Measurements from ENCODE around the gene PSMC4. TPM values are rescaled to one million over a fixed set of nuclear protein-coding genes. Genes with fewer than 3 reads are reported as not detected.

PSMC4 gene
- total RNA-seq, 1 donor from 2014 or later, result 74.9 TPM

DNA sequence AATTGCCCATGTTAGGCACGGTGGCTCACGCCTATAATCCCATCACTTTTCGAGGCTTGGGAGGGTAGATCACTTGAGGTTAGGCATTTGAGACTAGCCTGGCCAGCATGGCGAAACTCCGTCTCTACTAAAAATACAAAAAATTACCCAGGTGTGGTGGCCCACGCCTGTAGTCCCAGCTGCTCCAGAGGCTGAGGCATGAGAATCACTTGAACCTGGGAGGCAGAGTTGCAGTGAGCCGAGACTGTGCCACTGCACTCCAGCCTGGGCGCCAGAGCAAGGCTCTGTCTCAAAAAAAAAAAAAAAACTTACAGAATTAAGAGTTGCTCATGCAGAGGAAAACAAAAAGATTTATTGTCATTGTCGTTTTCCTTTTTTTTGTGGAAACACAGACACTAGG, 3.4 kb upstream of the PSMC4 start:
- intact Hi-C loops (cut with DNase I), result loop anchor here (10.0 kb wide), 1 partner anchor 173 kb away; no protein-coding TSS in a partner anchor
- no peak for DNase-seq (ENCODE audit: extremely low spot score in 2 of 2)
- Histone ChIP-seq H3K27me3 (no peaks in the 10 kb centered on the region), H3K36me3 (peaks cover 0 to 5% of the 10 kb centered on the region in 2 donors), H3K27ac (no peak overlapping the region), H3K4me1 (peaks cover 24% of the 10 kb centered on the region), H3K4me3 (no peak overlapping the region), H3K9me3 (no peaks in the 10 kb centered on the region)
- TF ChIP-seq POLR2A (IDR thresholded peaks at IDR 0.05), result no peak
- TF ChIP-seq, protein P1, sequence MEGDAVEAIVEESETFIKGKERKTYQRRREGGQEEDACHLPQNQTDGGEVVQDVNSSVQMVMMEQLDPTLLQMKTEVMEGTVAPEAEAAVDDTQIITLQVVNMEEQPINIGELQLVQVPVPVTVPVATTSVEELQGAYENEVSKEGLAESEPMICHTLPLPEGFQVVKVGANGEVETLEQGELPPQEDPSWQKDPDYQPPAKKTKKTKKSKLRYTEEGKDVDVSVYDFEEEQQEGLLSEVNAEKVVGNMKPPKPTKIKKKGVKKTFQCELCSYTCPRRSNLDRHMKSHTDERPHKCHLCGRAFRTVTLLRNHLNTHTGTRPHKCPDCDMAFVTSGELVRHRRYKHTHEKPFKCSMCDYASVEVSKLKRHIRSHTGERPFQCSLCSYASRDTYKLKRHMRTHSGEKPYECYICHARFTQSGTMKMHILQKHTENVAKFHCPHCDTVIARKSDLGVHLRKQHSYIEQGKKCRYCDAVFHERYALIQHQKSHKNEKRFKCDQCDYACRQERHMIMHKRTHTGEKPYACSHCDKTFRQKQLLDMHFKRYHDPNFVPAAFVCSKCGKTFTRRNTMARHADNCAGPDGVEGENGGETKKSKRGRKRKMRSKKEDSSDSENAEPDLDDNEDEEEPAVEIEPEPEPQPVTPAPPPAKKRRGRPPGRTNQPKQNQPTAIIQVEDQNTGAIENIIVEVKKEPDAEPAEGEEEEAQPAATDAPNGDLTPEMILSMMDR (IDR thresholded peaks at IDR 0.05), result no peak

DNA sequence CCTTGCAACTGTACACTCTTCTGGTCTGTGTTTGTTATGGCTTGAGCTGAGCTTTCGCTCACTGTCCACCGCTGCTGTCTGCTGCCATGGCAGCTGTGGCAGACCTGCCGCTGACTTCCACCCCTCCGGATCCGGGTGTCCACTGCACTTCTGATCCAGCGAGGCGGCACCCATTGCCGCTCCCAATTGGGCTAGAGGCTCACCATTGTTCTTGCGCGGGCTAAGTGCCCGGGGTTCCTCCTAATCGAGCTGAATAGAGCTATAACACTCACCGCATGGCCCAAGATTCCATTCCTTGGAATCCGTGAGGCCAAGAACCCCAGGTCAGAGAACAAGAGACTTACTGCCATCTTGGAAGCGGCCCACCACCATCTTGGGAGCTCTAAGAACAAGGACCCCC, 2.2 kb upstream of the PSMC4 start:
- H3K27ac ChIP-seq, result no peak overlapping the region
- no peak overlapping the region for H3K4me3 ChIP-seq
- H3K9me3 ChIP-seq, result no peaks in the 10 kb centered on the region
- H3K4me1 ChIP-seq, result peaks cover 25% of the 10 kb centered on the region
- no peaks in the 10 kb centered on the region for H3K27me3 ChIP-seq
- no peak for DNase-seq (ENCODE audit: extremely low spot score in 2 of 2)
- intact Hi-C loops (cut with DNase I), result loop anchor here (10.0 kb wide), 1 partner anchor 174 kb away; no protein-coding TSS in a partner anchor
- no peak for TF ChIP-seq POLR2AphosphoS5 (IDR thresholded peaks at IDR 0.05; ENCODE audit: insufficient read depth in 1 of 2, low read depth in 1 of 2)
- no peak for TF ChIP-seq POLR2A (IDR thresholded peaks at IDR 0.05)
- TF ChIP-seq, protein P1 (IDR thresholded peaks at IDR 0.05), result no peak
- peaks cover 0 to 16% of the 10 kb centered on the region in 2 donors for H3K36me3 ChIP-seq

DNA sequence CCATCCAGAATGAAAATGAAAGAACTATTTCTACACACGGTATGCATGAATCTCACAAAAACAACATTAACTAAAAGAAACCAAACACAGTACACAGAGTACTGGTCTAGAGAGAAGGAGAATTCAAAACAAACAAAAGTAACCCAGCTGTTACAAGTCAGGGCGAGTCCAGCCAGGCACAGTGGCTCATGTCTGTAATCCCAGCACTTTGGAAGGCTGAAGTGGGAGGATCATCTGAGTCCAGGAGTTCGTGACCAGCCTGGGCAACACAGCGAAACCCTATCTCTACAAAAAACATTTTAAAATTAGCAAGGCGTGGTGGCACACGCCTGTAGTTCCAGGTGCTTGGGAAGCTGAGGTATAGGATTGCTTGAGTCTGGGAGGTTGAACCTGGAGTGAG, 1.7 kb upstream of the PSMC4 start:
- TF ChIP-seq, protein P1 (IDR thresholded peaks at IDR 0.05), result no peak
- TF ChIP-seq POLR2A (IDR thresholded peaks at IDR 0.05), result no peak
- no peak for TF ChIP-seq POLR2AphosphoS5 (IDR thresholded peaks at IDR 0.05; ENCODE audit: insufficient read depth in 1 of 2, low read depth in 1 of 2)
- peak overlapping the region; percentile 96 for H3K27ac ChIP-seq
- H3K27me3 ChIP-seq, result no peaks in the 10 kb centered on the region
- no peaks in the 10 kb centered on the region for H3K9me3 ChIP-seq
- H3K36me3 ChIP-seq, result peaks cover 0 to 18% of the 10 kb centered on the region in 2 donors
- intact Hi-C loops (cut with DNase I), result loop anchor here (10.0 kb wide), 1 partner anchor 174 kb away; no protein-coding TSS in a partner anchor
- H3K4me1 ChIP-seq, result peaks cover 25% of the 10 kb centered on the region
- H3K4me3 ChIP-seq, result no peak overlapping the region
- DNase-seq (ENCODE audit: extremely low spot score in 2 of 2), result no peak

DNA sequence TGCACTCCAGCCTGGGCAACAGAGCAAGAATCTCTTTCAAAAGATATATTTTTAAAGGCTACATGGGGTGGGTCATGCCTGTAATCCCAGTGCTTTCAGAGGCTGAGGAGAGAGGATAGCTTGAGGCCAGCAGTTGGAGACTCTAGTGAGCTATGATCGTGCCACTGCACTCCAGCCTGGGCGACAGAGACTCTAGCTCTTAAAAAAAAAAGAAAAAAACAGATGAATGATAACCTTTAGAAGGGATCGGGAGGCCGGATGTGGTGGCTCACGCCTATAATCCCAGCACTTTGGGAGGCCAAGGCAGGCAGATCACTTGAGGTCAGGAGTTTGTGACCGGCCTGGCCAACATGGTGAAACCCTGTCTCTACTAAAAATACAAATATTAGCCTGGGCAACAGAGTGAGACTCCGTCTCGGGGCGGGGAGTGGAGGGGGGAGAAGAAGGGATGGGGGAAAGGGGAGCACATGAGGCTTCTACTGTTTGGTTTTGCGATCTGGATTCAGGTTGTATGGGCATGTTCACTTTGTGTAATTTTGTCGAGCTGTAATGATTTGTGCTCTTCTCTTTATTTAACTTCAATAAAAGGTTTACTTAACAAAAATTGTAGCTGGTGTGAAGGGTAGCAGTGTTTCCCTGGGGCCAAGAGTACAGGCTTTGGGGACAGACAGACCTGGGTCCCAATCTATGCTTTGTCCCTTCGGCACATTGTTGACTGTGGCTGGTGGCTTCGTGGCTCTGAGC, 1.1 kb upstream of the PSMC4 start:
- intact Hi-C loops (cut with DNase I), result loop anchor here (10.0 kb wide), 2 partner anchors 125 to 175 kb away; partner anchors contain the start of gene FBL
- Histone ChIP-seq H3K27me3 (no peaks in the 10 kb centered on the region), H3K27ac (peak overlapping the region; percentile 96), H3K36me3 (peaks cover 0 to 23% of the 10 kb centered on the region in 2 donors), H3K4me3 (peak overlapping the region; percentile 67 to 82), H3K9me3 (no peaks in the 10 kb centered on the region), H3K4me1 (peaks cover 25% of the 10 kb centered on the region)
- TF ChIP-seq POLR2A (IDR thresholded peaks at IDR 0.05) (no peak), POLR2AphosphoS5 (IDR thresholded peaks at IDR 0.05; ENCODE audit: insufficient read depth in 1 of 2, low read depth in 1 of 2) (no peak)
- TF ChIP-seq, protein P1 (IDR thresholded peaks at IDR 0.05), result no peak
- DNase-seq (ENCODE audit: extremely low spot score in 2 of 2), result no peak

DNA sequence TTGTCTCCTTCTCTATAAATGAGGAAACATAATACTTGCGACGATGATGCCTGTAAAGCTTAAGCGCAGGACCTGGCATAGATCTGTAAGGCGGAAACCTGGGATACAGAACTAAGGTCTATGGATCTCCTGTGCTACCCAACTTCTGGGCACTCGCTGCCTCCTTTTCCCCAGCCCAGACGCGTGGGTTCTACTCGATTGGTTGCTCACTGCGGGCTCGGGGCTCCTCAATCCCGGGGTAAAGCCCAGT, 615 bp upstream of the PSMC4 start:
- H3K4me1 ChIP-seq, result peaks cover 25% of the 10 kb centered on the region
- peaks cover 0 to 28% of the 10 kb centered on the region in 2 donors for H3K36me3 ChIP-seq
- no peak for DNase-seq (ENCODE audit: extremely low spot score in 2 of 2)
- intact Hi-C loops (cut with DNase I), result loop anchor here (10.0 kb wide), 1 partner anchor 126 kb away; the partner anchor contains the start of gene FBL
- TF ChIP-seq, protein P1 (IDR thresholded peaks at IDR 0.05), result no peak
- no peaks in the 10 kb centered on the region for H3K9me3 ChIP-seq
- H3K27ac ChIP-seq, result peak overlapping the region; percentile 96
- no peaks in the 10 kb centered on the region for H3K27me3 ChIP-seq
- peak overlapping the region; percentile 67 to 82 for H3K4me3 ChIP-seq
